A549 (cell line): ENCODE data around the gene HMG20A.

Experiments
- CBX2 ChIP-seq: fragments of 200-600 bp; sonication (generic); IDR thresholded peaks from 2 replicates; pipeline ENCODE4 v1.6.1; 2016; ENCODE audit warnings: low read depth, mild to moderate bottlenecking, borderline replicate concordance
- CTCF ChIP-seq: fragments of >200 bp; sonication (Bioruptor Twin); formaldehyde crosslinking; IDR thresholded peaks from 3 replicates; pipeline ENCODE4 v1.5.1; 2016
- EHMT2 ChIP-seq: fragments of 200-600 bp; sonication (generic); IDR thresholded peaks from 2 replicates; pipeline ENCODE4 v1.6.1; 2016; ENCODE audit warnings: antibody characterized with exemption, low read depth, mild to moderate bottlenecking, moderate library complexity
- EP300 ChIP-seq, 2 experiments: fragments of >200 bp; sonication (Bioruptor Twin); formaldehyde crosslinking; IDR thresholded peaks; 2 replicates in 1 of 2; 3 replicates in 1 of 2; pipeline ENCODE4 v1.6.1; 2016 to 2017
- POLR2A ChIP-seq: IDR thresholded peaks from 2 replicates; pipeline ENCODE4 v1.6.1; 2012; ENCODE audit warnings: mild to moderate bottlenecking, low read length
- RAD21 ChIP-seq, 2 experiments: fragments of >200 bp in 1 of 2; sonication (Bioruptor Twin) in 1 of 2; formaldehyde crosslinking in 1 of 2; IDR thresholded peaks in 1 of 2; conservative IDR thresholded peaks in 1 of 2; 2 replicates in 1 of 2; 3 replicates in 1 of 2; pipeline ENCODE4 v1.6.1; 2012 to 2018; ENCODE audit warnings: inconsistent platforms in 1 of 2
- RFX5 ChIP-seq: fragments of 450-650 bp; IDR thresholded peaks from 2 replicates; pipeline ENCODE4 v1.7.1; 2014; ENCODE audit warnings: antibody characterized with exemption, mild to moderate bottlenecking, moderate library complexity
- RNF2 ChIP-seq: fragments of 200-600 bp; sonication (generic); IDR thresholded peaks from 2 replicates; pipeline ENCODE4 v1.6.1; 2016; ENCODE audit warnings: low read depth, mild to moderate bottlenecking, antibody characterized with exemption, moderate library complexity, borderline replicate concordance

DNA sequence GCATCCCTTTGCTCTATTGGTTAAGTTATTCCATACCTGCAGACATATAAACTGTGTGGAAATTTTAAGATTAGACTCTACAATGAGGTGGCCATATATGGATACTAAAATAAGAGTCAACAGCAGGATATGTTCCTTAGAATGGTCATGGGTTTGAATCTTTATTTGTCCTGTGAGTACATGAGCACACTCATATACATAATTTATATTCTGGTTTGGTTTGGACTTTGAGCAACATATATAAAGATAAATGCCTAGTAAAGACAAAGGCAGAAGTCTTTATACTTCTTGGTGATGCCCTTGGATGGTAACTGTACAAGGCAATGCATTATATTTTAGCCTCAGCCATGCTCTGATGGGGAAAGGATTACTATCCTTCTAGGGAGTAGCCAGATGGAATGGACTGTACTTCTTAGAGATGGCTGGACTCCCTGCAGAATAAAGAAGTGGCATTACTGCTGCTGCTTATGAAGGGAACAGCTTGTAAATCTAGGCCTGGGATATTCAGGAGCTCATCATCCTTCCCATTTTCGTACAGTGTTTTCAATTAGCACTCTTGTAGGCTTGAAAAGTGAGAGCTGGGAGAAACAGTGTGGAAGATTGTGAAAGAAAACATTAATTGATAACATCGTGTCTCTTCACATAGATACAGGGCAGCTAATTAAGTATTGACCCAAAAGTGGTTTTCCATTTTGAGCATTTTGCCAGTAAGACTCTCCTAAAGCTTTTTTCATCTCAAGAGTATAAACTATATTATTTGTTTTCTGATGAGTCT lies 60.4 kb downstream of the HMG20A start:
- no peak for TF ChIP-seq RNF2
- TF ChIP-seq CTCF = no peak
- TF ChIP-seq CBX2 = no peak
- no peak for TF ChIP-seq RFX5
- no peak for TF ChIP-seq EP300 (IDR thresholded peaks at IDR 0.05)
- no peak for TF ChIP-seq EHMT2
- no peak for TF ChIP-seq POLR2A
- TF ChIP-seq RAD21 (conservative IDR thresholded peaks at IDR 0.05 in 1 of 2, IDR thresholded peaks at IDR 0.05 in 1 of 2) = no peak
